Loucy (cell line): ENCODE measurements around the gene GBP6.
"Not testable (repeated sequence)": the region's sequence is repeated elsewhere in the genome, so short reads cannot be mapped to it uniquely, and the experiment has no call there.

ENCODE experiments used
- H2AFZ ChIP-seq: fragments of 200-600 bp; sonication (generic); 2 replicates; pipeline ENCODE4 v1.6.0; 2016; ENCODE audit warnings: antibody characterized with exemption, mild to moderate bottlenecking, low read length, moderate library complexity
- H3F3A ChIP-seq: fragments of 200-600 bp; 2 replicates; pipeline ENCODE4 v1.6.0; 2016; ENCODE audit warnings: antibody characterized with exemption, low read depth, mild to moderate bottlenecking
- H3K27me3 ChIP-seq: fragments of 200-600 bp; sonication (generic); 2 replicates; pipeline ENCODE4 v1.6.1; 2014; ENCODE audit warnings: low read length, mild to moderate bottlenecking; ENCODE audit not compliant: insufficient read depth, poor library complexity, severe bottlenecking
- H3K36me3 ChIP-seq: fragments of 200-600 bp; sonication (generic); 2 replicates; pipeline ENCODE4 v1.6.1; 2016; ENCODE audit warnings: low read length; ENCODE audit not compliant: insufficient read depth
- H3K4me1 ChIP-seq: fragments of 200-600 bp; sonication (generic); 2 replicates; pipeline ENCODE4 v1.5.1; 2014; ENCODE audit warnings: low read length, mild to moderate bottlenecking; ENCODE audit not compliant: insufficient read depth, poor library complexity, severe bottlenecking
- H3K4me2 ChIP-seq: fragments of 200-600 bp; sonication (generic); 2 replicates; pipeline ENCODE4 v1.6.0; 2014; ENCODE audit warnings: antibody characterized with exemption, low read length, low read depth, mild to moderate bottlenecking; ENCODE audit not compliant: poor library complexity, severe bottlenecking
- H3K4me3 ChIP-seq: fragments of 200-600 bp; sonication (generic); 2 replicates; pipeline ENCODE4 v1.5.1; 2014; ENCODE audit warnings: low read length, mild to moderate bottlenecking, mixed read lengths; ENCODE audit not compliant: poor library complexity, severe bottlenecking
- H3K79me2 ChIP-seq: fragments of 200-600 bp; sonication (generic); 2 replicates; pipeline ENCODE4 v1.6.1; 2014; ENCODE audit warnings: low read length; ENCODE audit not compliant: insufficient read depth
- H3K9ac ChIP-seq: fragments of 200-600 bp; sonication (generic); 2 replicates; pipeline ENCODE4 v1.6.0; 2014; ENCODE audit warnings: mild to moderate bottlenecking, low read depth, low read length, moderate library complexity; ENCODE audit not compliant: poor library complexity, severe bottlenecking
- H3K9me2 ChIP-seq: fragments of 200-600 bp; sonication (generic); replicated peaks from 2 replicates; pipeline ENCODE4 v1.6.1; 2016; ENCODE audit warnings: low read depth, low read length, mixed read lengths
- H3K9me3 ChIP-seq: fragments of 200-600 bp; sonication (generic); 2 replicates; pipeline ENCODE4 v1.6.1; 2014; ENCODE audit warnings: mild to moderate bottlenecking, antibody characterized with exemption, low read length, low read depth; ENCODE audit not compliant: insufficient read depth
- H4K20me1 ChIP-seq: fragments of 200-600 bp; sonication (generic); 2 replicates; pipeline ENCODE4 v1.6.0; 2014; ENCODE audit warnings: antibody characterized with exemption, low read length, mild to moderate bottlenecking; ENCODE audit not compliant: insufficient read depth, poor library complexity, severe bottlenecking
- EZH2phosphoT487 ChIP-seq: fragments of 200-600 bp; IDR thresholded peaks from 2 replicates; pipeline ENCODE4 v1.6.1; 2018; ENCODE audit warnings: antibody characterized with exemption, mild to moderate bottlenecking, moderate library complexity, borderline replicate concordance
- TF ChIP-seq, protein P1 (sequence below): fragments of 200-600 bp; sonication (generic); conservative IDR thresholded peaks from 2 replicates; pipeline ENCODE4 v1.5.1; 2014; ENCODE audit warnings: mild to moderate bottlenecking, antibody characterized with exemption, low read length

The GBP6 gene

DNA sequence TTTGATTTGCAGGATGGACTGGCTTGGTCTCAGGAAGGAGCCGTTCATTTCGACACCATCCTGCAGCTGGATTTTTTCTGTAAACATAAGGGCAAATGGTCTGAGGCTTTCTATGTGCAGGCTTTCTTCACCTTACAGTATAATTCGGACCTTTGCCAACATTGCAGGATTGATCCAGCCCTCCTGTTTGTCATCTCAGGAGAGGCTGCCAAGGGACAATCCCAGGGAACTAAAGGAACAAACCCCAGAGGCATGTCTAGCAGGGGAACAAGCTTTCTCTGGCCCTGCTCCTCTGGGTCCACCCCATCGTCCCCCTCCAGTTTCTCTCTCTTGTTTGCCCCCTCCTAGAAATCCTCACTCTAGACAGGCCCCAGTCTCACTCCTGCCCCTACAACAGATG lies 24.8 kb upstream of the GBP6 start:
- Histone ChIP-seq H4K20me1 (no peaks in the 10 kb centered on the region), H3K9ac (no peak overlapping the region), H3K4me3 (no peak overlapping the region), H3K36me3 (no peaks in the 10 kb centered on the region), H3K9me2 (no peaks in the 10 kb centered on the region), H3K27me3 (no peaks in the 10 kb centered on the region), H3K4me1 (no peaks in the 10 kb centered on the region), H3K4me2 (no peak overlapping the region), H3F3A (no peaks in the 10 kb centered on the region), H2AFZ (no peak overlapping the region), H3K9me3 (no peaks in the 10 kb centered on the region), H3K79me2 (no peaks in the 10 kb centered on the region)
- TF ChIP-seq, protein P1, sequence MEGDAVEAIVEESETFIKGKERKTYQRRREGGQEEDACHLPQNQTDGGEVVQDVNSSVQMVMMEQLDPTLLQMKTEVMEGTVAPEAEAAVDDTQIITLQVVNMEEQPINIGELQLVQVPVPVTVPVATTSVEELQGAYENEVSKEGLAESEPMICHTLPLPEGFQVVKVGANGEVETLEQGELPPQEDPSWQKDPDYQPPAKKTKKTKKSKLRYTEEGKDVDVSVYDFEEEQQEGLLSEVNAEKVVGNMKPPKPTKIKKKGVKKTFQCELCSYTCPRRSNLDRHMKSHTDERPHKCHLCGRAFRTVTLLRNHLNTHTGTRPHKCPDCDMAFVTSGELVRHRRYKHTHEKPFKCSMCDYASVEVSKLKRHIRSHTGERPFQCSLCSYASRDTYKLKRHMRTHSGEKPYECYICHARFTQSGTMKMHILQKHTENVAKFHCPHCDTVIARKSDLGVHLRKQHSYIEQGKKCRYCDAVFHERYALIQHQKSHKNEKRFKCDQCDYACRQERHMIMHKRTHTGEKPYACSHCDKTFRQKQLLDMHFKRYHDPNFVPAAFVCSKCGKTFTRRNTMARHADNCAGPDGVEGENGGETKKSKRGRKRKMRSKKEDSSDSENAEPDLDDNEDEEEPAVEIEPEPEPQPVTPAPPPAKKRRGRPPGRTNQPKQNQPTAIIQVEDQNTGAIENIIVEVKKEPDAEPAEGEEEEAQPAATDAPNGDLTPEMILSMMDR = no peak
- no peak for TF ChIP-seq EZH2phosphoT487

DNA sequence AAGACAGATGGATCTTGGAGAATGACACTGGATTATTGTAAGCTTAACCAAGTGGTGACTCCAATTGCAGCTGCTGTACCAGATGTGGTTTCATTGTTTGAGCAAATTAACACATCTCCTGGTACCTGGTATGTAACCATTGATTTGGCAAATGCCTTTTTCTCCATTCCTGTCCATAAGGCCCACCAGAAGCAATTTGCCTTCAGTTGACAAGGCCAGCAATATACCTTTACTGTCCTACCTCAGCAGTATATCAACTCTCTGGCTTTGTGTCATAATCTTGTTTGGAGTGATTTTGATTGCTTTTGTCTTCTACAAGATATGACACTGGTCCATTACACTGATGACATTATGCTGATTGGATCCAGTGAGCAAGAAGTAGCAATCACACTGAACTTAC lies 18.4 kb upstream of the GBP6 start:
- H3K79me2 ChIP-seq, H3F3A ChIP-seq, H2AFZ ChIP-seq, H3K4me2 ChIP-seq, H3K9me3 ChIP-seq, H3K4me1 ChIP-seq, H3K9ac ChIP-seq, H3K4me3 ChIP-seq, H3K27me3 ChIP-seq, H3K9me2 ChIP-seq, H3K36me3 ChIP-seq, H4K20me1 ChIP-seq: not testable (repeated sequence)

DNA sequence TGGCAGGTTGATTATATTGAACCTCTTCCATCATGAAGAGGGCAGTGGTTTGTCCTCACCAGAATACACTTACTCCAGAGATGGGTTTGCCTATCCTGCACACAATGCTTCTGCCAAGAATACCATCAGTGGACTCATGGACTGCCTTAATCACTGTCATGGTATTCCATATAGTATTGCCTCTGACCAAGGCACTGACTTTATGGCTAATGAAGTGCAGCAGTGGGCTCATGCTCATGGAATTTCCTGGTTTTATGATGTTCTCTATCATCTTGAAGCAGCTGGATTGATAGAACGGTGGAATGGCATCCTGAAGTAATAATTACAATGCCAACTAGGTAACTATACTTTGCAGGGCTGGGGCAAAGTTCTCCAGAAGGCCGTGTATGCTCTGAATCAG lies 16.6 kb upstream of the GBP6 start:
- Histone ChIP-seq H3K27me3 (no peaks in the 10 kb centered on the region), H3K9me3 (no peaks in the 10 kb centered on the region), H3K4me2 (no peak overlapping the region), H3K4me3 (no peak overlapping the region), H3K36me3 (no peaks in the 10 kb centered on the region), H3K79me2 (no peaks in the 10 kb centered on the region), H3K9ac (no peak overlapping the region), H3K9me2 (no peaks in the 10 kb centered on the region), H3K4me1 (no peaks in the 10 kb centered on the region), H3F3A (no peaks in the 10 kb centered on the region), H2AFZ (no peak overlapping the region), H4K20me1 (no peaks in the 10 kb centered on the region)
- no peak for TF ChIP-seq EZH2phosphoT487
- TF ChIP-seq, protein P1 = no peak

DNA sequence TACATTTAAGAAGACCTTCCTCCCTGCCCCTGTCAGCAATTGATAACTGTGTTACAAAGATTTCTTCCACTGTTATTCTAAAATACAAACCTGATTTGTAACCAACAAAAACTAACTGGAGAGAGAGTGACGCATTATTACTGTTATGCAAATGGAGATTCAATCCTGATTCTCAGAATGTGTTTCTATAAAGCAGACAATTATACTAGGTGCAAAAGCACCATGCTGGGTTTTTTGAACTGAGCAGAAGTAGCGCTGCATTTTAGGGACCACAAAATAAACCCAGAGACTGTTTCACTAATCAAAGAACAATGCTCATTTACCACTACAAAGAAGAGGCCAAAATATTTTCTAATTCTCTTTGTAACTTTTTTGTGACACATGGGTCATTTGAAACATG lies 13.6 kb upstream of the GBP6 start:
- TF ChIP-seq, protein P1 = no peak
- TF ChIP-seq EZH2phosphoT487 = no peak
- H3K9me3 ChIP-seq = no peaks in the 10 kb centered on the region
- H4K20me1 ChIP-seq = no peaks in the 10 kb centered on the region
- no peaks in the 10 kb centered on the region for H3K9me2 ChIP-seq
- no peaks in the 10 kb centered on the region for H3K27me3 ChIP-seq
- no peak overlapping the region for H3K9ac ChIP-seq
- H3K4me3 ChIP-seq = no peak overlapping the region
- no peak overlapping the region for H2AFZ ChIP-seq
- no peak overlapping the region for H3K4me2 ChIP-seq
- H3K4me1 ChIP-seq = peaks cover 13% of the 10 kb centered on the region
- no peaks in the 10 kb centered on the region for H3K79me2 ChIP-seq
- no peaks in the 10 kb centered on the region for H3K36me3 ChIP-seq
- no peaks in the 10 kb centered on the region for H3F3A ChIP-seq
